Stimulated activated CD8-positive, alpha-beta memory T cell treated with anti-CD3 and anti-CD28 coated beads, Interleukin-4, amount 100 ng/mL, for 24 hours (primary cell): ENCODE results near the gene TMEM266.

Experiments used
- DNase-seq: peaks from one replicate; pipeline ENCODE4 v3.0.0-alpha.2; 2020; ENCODE audit warnings: low read depth

Gene TMEM266

DNA sequence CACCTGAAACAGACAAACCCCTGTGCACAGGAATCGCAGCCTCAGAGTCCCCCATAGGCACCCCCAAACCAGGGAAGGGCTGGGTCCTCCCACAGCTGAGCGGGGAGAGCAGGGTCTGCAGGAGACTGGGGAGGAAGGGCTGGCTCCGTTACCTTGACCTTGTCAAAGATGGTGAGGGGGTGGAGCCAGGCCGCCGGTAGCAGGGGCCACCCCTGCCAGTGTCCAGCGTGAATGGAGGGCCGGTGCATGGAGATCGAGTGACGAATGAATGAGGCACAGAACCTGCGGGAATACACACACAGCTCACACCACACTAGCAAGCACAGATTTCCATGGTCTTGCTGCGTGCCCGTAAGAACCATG, 102.2 kb downstream of the TMEM266 start:
- DNase-seq, result no peak

GRCh38 chr15:76162784-76163456, 103.1 kb downstream of the TMEM266 start:
- no peak for DNase-seq

GRCh38 chr15:76163457-76164295, 103.9 kb downstream of the TMEM266 start:
- DNase-seq, result no peak

DNA sequence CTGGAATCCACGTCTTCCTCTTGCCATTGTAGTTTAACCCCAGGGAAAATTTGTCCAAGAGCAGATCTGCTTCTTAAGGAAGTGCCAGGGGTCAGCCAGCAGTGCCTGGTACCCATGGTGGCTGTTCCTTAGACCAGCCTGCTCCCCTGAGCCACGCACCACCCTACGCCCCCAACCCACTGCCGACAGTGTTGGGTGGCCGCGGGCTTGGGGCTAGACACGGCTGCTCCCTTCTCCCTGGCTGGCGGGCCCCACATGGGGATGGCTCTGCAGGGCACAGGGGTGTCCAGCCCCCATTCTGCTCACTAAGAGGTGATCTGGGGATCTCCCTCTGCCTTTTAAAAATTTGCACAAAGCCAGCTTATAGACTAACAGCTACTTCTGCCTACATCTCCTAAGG, 104.8 kb downstream of the TMEM266 start:
- DNase-seq, result no peak

DNA sequence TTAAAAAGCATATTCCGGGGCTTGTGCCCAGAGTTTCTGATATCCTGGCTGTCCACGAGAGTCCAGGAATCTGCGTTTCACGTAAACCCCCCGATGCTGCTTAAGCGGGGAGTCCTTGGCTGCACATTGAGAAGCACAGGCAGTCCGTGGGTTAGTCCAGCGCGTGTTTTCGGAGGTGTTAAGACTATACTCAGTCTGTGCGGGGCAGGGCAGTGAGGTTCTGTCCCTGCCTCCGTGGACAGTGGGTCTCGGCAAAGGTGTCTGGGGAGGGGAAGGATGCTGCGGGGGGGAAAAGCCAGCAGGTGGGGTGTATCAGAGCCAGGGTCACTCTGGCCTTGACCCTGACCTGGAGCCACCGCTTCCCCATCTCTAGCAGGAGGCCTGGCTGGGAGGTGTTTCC, 106.2 kb downstream of the TMEM266 start:
- no peak for DNase-seq

DNA sequence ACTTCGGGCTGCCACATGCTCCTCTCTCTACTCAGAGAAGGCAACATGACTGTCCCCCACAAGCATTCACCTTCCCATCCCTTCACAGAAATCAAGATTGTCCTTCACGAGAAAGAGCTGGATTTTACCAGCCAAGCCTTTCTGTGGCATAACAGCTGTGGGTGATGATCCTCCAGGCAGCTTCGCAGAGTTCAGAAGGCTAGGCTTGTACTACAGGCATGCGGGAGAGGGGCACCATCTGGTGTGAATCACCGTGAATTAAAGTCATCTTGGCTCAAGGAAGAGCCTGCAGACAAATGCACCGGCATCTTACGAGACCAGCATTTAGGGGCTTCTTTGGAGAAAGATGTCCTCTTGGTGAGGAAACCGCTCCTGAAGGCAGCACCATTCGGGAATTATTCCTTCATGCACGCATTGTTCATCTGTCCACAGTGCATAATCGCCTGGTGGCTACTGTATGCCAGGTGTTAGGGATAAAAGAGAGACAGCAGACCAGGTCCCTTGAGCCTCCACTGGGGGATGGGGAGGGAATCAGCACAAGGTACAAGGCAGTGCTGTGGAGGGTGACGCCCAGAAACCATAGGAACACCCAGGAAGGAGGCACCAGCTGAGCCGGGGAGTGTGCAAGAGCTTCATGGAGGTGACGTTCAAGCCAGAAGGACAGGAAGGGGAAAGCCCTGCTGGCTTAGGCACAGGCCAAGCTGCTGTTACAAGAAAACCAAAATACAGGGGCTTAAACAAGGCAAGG, 108.6 kb downstream of the TMEM266 start:
- DNase-seq, result no peak

DNA sequence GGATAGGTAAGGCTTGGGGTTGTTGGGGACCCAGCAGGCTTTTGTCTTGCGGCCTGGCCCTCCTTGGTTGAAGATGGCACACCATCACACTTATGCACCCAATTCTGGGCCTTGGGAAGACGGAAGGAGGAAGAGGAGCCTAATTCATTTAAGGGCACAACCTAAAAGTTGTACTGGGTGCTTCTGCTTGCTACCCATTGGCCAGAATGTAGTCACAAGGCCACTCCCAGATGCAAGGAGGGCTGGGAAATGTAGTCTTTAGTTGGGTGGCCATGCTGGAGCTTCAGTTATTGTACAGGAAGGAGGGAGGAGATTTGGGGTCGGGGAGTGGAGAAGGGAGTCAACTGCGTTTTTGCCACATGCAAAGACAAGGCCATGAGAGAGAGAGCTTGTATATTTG, 109.2 kb downstream of the TMEM266 start:
- no peak for DNase-seq

DNA sequence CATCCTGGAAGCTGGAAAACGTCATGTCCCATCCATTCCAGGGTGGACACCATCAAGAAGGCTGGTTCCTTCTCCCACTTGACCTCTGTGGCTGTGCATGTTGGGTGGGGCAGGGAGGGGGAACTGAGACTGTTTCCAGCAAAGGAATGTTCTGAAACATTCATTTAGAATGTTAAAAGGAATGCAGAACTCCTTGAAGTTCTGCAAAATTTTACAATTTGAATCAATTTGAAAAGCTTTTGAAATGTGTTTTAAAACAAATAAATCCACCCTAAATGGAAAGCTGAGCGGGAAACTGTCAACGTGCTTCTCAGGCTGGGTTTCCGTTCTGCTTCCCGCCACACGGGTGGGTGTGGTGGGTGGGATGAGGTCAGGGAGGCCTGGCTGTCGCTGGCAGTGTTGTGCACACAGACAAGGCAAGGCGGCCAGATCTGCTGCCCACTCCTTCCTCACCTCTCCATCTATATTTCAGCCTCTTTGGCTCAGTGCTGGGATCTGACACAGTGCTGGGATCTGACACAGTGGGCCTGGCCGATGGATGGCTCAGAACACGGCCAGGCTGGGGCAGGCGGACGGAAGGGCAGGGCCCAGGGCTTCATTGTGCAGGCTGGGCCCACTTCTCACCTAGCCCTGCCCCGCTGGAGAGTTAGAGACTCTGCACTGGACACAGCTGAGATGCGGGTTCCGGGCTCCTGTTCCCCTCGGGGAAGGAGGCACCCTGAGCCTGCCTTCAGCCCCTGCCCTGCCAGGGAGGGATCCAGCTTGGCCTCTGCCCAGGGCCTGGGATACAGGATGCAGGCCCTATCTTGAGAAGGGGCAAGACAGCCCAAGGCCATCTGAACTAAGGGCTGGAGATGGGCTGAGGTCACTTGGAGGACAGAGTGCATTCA, 110.4 kb downstream of the TMEM266 start:
- DNase-seq, result no peak

DNA sequence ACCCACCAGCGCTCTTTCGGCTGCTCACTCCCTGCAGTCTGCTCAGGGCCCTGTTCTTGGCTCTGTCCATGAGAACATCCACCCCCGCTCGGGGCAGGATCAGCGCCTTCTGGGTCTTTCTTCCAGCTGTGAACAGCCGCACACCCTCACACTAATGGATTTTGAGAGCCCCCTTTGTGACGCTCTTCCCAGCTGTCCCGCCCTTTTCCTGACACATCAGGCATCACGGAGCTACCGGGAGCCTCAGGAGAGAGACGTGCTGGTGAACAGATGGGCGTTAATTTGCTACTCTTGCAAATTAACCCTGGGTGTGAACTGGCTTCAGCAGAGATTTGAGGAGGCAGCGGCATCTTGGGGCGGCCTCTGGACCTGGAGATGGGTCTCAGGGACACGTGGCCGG, 113.0 kb downstream of the TMEM266 start:
- DNase-seq, result no peak

DNA sequence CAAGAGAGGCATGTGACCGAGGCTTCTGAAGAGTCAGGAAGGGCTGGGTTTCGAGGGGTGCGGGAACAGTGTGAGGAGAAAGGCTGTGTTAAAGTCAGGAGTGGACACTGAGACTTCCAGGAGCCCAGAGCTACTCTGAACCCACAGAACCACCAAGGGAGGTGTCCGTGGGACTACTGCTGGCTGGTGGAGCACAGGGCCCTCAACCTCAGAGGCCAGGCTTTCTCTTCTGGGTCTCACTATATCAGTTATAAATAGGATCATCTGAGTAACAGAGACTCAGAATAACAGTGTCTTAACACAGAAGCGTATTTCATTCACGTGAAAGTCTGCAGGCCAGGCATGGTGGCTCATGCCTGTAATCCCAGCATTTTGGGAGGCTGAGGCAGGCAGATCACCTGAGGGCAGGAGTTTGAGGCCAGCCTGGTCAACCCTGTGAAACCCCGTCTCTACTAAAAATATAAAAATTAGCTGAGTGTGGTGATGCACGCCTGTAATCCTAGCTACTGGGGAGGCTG, 113.6 kb downstream of the TMEM266 start:
- DNase-seq, result no peak

DNA sequence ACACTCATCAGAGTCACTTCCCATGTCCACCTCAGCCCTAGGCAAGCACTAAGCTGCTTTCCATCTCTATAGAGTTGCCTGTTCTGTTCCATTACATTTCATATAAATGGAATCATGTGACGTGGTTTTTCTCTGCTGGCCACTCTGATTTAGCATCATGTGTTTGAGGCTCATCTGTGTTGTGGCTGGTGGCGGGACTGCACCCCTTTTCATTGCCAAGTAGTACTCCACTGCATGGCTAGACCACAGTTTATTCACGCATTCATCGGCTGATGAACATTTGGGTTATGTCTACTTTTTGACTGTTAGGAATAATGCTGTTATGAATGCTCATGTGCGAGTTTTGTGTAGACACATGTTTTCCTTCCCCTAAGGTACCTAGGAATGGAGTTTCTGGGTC, 114.9 kb downstream of the TMEM266 start:
- DNase-seq, result no peak

DNA sequence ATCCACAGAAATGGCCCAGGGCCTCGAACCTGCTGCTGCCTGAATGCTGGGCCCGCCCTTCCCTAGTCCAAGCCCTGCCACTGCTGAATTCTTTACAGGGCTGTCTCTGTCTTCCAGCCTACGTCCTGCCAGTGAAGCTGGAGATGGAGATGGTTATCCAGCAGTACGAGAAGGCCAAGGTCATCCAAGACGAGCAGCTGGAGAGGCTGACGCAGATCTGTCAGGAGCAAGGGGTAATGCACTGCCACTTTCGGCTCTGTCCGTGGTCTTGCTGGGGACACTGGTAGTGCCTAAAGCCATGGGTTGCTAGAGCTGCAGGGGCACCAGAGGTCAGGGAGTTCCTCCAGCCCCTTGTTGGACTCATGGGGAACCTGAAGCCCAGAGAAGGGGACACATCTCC, 115.7 kb downstream of the TMEM266 start:
- DNase-seq, result no peak

DNA sequence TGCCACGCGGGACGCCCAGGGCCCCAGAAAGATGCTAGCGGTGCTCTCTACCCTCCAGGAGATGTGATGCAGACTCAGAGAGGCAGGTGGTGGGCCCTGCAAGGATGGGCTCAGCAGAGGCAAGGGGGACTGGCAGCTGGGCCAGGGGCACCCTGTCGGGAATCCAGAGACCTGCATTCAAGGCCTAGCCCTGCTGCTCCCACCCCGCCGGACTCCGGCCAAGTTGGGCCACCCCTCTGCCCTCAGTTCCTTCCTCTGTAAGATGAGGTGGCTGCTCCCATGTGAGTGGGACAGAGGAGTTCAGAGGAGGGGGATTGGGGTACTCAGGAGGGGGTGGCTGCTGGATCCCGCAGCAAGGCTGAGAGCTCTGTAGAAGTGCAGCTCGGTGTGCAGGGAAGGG, 116.3 kb downstream of the TMEM266 start:
- DNase-seq, result no peak

GRCh38 chr15:76176487-76177085, 116.8 kb downstream of the TMEM266 start:
- no peak for DNase-seq

DNA sequence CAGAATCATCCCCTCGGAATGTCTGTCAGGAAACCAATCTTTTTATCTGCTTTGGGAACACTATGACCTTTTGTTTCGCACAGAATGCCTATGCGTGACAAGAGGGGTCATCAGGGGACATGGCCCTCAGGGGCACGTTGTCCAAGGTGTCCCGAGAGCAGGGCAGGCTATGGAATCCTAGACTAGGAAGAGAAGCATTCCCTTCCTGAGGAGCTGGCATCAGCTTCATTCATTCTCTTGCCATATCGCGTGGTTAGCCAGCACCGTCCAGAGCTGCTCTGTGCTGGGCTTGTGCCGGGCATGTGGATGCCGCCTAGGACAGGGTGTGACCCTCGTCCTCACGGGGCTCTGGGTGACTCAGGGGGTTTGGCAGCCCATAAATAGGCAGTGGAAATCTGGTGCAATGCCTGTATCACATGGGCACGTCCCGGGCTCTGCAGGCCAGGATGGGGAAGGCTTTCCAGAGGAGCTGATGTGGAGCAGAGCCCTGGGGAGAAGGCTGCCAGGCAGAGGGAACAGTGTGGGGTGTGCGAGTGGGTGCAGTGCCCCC, 117.8 kb downstream of the TMEM266 start:
- no peak for DNase-seq

DNA sequence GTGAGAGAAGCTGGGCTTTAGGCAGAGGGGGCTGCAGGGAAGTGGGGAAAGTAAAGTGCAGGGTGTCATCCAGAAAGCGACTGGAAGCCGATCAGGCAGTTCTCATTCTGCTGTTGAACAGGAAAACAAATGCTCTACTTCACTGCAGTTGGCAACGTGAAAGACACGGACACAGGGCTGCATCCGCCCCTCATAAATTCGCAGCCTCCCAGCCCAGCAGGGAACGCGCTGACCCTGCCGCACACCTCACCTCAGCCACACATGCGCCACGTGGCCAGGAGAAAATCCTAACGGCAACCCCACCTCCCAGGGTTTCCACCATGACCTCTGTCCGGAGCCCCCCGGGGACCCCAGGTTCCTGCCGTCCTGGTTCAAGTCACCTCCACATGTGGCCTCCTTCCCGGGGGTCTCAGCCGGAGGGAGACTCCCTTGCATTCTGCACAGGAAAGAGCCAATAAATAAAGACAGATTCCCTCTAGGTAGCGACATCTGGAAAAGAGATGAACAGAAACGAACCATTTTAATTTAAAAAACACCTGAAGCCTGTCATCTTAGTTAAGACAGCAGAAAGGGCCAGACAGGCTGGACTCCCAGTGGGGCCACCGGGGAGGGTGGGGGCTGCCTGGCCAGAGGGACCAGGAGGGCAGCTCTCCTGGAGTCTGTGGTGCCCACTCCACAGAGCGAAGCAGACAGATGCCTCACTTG, 118.7 kb downstream of the TMEM266 start:
- DNase-seq, result no peak

DNA sequence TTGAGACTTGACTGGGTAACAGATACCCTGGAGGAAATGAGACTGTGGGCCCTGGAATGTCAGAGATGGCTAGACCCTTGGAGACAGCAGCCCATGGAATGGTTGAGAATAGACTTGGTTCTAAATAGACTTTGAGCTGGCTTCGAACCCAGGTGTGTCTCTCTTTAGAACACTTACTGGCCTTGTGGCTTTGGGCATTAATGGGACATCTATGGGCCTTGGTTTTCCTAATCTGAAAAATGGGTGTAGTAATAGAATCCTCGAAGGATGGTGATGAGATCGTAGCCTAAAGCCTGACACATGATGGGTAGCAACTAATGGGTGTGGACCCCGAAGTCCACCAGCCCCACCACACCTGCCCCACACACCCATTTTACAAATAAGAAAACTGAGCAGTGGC, 119.2 kb downstream of the TMEM266 start:
- DNase-seq, result no peak

- no peak for DNase-seq
Measured at GRCh38 chr15:76180321-76180720, 120.5 kb downstream of the TMEM266 start.

DNA sequence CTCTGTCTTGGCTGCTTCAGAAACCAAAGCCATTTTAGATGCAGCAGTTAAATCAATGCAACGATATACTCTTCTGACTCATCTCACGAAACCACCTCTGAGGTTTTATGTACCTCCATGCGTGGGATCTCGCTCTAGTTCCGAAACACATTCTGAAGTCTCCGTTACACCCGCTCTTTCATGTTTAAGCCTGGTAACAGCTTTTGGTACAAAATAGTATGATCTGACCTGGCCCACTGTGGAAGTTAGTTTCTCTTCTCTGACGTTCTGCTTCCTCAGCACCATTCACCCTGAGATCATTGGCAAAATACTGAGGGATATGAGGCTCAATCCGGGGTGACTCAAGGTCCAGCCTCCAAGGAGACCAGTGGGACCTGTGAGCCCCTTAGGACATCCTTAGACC, 121.9 kb downstream of the TMEM266 start:
- no peak for DNase-seq

DNA sequence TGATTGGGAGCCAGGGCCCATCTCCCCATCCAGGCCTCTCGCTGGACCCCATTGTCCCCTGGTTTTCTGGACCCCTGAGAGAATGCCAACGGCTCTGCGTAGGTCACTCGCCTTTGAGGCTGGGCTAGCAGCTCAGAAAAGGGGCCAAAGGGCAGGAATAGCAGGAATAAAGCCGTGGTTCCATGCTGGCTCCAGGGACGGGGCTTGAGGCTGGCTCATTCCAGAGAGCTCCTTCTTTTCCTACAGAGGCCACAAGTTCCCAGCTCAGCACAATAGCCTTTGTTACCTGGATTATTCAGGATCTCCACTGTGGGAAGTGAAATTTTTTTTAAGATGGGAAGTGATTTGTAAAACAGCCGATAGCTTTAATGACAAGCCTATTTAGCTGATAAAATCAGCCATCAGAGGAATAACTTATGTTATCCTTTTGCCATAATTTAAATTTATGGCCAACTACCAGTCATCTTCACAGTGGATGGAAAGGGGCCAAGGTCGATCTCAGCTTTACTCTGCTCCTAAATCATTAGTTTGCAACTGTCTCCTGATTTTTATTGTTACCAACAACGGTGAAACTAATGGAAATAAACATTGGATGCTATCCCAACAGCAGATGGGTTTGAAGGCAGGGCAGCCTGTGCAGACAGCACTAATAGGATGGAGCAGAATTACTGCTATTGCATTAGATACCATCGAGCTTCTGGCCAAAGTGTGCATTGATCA, 124.3 kb downstream of the TMEM266 start:
- no peak for DNase-seq
